Measurements from ENCODE around the gene DCAF15. TPM values are rescaled to one million over a fixed set of nuclear protein-coding genes. Genes with fewer than 3 reads are reported as not detected.

DCAF15 gene
- total RNA-seq, 1 experiment from 2014 or later, result 35.5 TPM

GRCh38 chr19:13986348-13986904, 34.1 kb downstream of the DCAF15 start:
- no peaks in the 10 kb centered on the region for H3K9me3 Mint-ChIP-seq (ENCODE audit: low read depth, unreplicated experiment)
- CTCF ChIA-PET, result no interaction called here
- no peaks in the 10 kb centered on the region for H3K4me1 Mint-ChIP-seq (ENCODE audit: low read depth, unreplicated experiment)
- H3K27me3 Mint-ChIP-seq (ENCODE audit: unreplicated experiment), result no peaks in the 10 kb centered on the region
- no peak overlapping the region for H3K4me3 Mint-ChIP-seq (ENCODE audit: low read depth, unreplicated experiment)
- TF ChIP-seq CTCF (IDR thresholded peaks at IDR 0.05; ENCODE audit: unreplicated experiment), result no peak
- intact Hi-C loops (cut with micrococcal nuclease; ENCODE audit: unreplicated experiment), result no loop called here
- no peak for DNase-seq
- peaks cover 16% of the 10 kb centered on the region for H3K36me3 Mint-ChIP-seq (ENCODE audit: insufficient read depth, unreplicated experiment)
- H3K27ac Mint-ChIP-seq (ENCODE audit: unreplicated experiment), result no peak overlapping the region
- no TSS peak for BruUV-seq (replicated peaks)

- intact Hi-C loops (cut with micrococcal nuclease; ENCODE audit: unreplicated experiment), result no loop called here
- BruUV-seq (replicated peaks), result no TSS peak
- no peaks in the 10 kb centered on the region for H3K27me3 Mint-ChIP-seq (ENCODE audit: unreplicated experiment)
- CTCF ChIA-PET, result no interaction called here
- no peak for TF ChIP-seq CTCF (IDR thresholded peaks at IDR 0.05; ENCODE audit: unreplicated experiment)
- no peak overlapping the region for H3K4me3 Mint-ChIP-seq (ENCODE audit: low read depth, unreplicated experiment)
- H3K4me1 Mint-ChIP-seq (ENCODE audit: low read depth, unreplicated experiment), result no peaks in the 10 kb centered on the region
- H3K36me3 Mint-ChIP-seq (ENCODE audit: insufficient read depth, unreplicated experiment), result peaks cover 16% of the 10 kb centered on the region
- no peak overlapping the region for H3K27ac Mint-ChIP-seq (ENCODE audit: unreplicated experiment)
- no peaks in the 10 kb centered on the region for H3K9me3 Mint-ChIP-seq (ENCODE audit: low read depth, unreplicated experiment)
- DNase-seq, result no peak
Measured at GRCh38 chr19:13987101-13987890, 35.0 kb downstream of the DCAF15 start.

DNA sequence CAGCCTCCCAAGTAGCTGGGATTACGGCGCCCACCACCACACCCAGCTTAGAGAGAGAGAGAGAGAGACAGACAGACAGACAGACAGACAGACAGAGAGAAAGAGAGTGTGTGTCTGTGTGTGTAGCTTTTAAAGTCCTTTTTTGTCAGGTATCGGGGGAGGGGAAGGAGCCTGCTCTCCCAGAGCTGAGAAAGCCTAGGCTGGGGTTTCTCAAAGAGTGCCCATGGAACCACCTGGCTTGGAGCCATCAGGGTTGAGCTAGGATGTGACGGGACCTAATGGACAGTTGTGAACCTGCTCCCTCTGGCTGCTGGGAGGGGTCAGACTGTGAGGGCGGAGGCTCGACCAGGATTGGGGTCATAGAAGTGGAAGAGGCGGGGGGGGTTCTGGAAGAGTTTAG, 37.2 kb downstream of the DCAF15 start:
- H3K27me3 Mint-ChIP-seq (ENCODE audit: unreplicated experiment), result no peaks in the 10 kb centered on the region
- no peak for DNase-seq
- BruUV-seq (replicated peaks), result no TSS peak
- TF ChIP-seq CTCF (IDR thresholded peaks at IDR 0.05; ENCODE audit: unreplicated experiment), result no peak
- H3K4me1 Mint-ChIP-seq (ENCODE audit: low read depth, unreplicated experiment), result no peaks in the 10 kb centered on the region
- no peaks in the 10 kb centered on the region for H3K9me3 Mint-ChIP-seq (ENCODE audit: low read depth, unreplicated experiment)
- CTCF ChIA-PET, result interaction anchor here (1.8 kb wide), 1 partner anchor 33 kb away, joined by 3 read pairs; no protein-coding TSS in a partner anchor
- H3K36me3 Mint-ChIP-seq (ENCODE audit: insufficient read depth, unreplicated experiment), result peaks cover 16% of the 10 kb centered on the region
- H3K4me3 Mint-ChIP-seq (ENCODE audit: low read depth, unreplicated experiment), result no peak overlapping the region
- intact Hi-C loops (cut with micrococcal nuclease; ENCODE audit: unreplicated experiment), result no loop called here
- no peak overlapping the region for H3K27ac Mint-ChIP-seq (ENCODE audit: unreplicated experiment)

GRCh38 chr19:13990085-13990484, 37.8 kb downstream of the DCAF15 start:
- no peaks in the 10 kb centered on the region for H3K27me3 Mint-ChIP-seq (ENCODE audit: unreplicated experiment)
- H3K4me3 Mint-ChIP-seq (ENCODE audit: low read depth, unreplicated experiment), result no peak overlapping the region
- no peak for TF ChIP-seq CTCF (IDR thresholded peaks at IDR 0.05; ENCODE audit: unreplicated experiment)
- H3K36me3 Mint-ChIP-seq (ENCODE audit: insufficient read depth, unreplicated experiment), result peaks cover 16% of the 10 kb centered on the region
- H3K9me3 Mint-ChIP-seq (ENCODE audit: low read depth, unreplicated experiment), result no peaks in the 10 kb centered on the region
- no TSS peak for BruUV-seq (replicated peaks)
- H3K4me1 Mint-ChIP-seq (ENCODE audit: low read depth, unreplicated experiment), result no peaks in the 10 kb centered on the region
- H3K27ac Mint-ChIP-seq (ENCODE audit: unreplicated experiment), result no peak overlapping the region
- intact Hi-C loops (cut with micrococcal nuclease; ENCODE audit: unreplicated experiment), result no loop called here
- no peak for DNase-seq
- CTCF ChIA-PET, result interaction anchor here (1.8 kb wide), 1 partner anchor 32 kb away, joined by 3 read pairs; no protein-coding TSS in a partner anchor
